GM06990 (cell line): ENCODE results near the gene HSPH1.

ENCODE experiments used
- DNase-seq: peaks from one replicate; pipeline ENCODE4 v3.0.0-alpha.2; 2011; ENCODE audit not compliant: insufficient read length; ENCODE audit errors: extremely low read depth
- H3K27me3 ChIP-seq: replicated peaks from 2 replicates; pipeline ENCODE4 v1.6.0; 2011; ENCODE audit warnings: low read length; ENCODE audit not compliant: control insufficient read depth, insufficient read depth
- H3K36me3 ChIP-seq: 2 replicates; pipeline ENCODE4 v1.5.1; 2011; ENCODE audit warnings: low read length; ENCODE audit not compliant: control insufficient read depth, insufficient read depth
- H3K4me3 ChIP-seq: replicated peaks from 2 replicates; pipeline ENCODE4 v1.5.1; 2011; ENCODE audit warnings: low read depth, mild to moderate bottlenecking, control low read depth, low read length
- TF ChIP-seq, protein P1 (sequence below): IDR thresholded peaks from 2 replicates; pipeline ENCODE4 v1.5.1; 2011; ENCODE audit warnings: low read length, control low read depth, mild to moderate bottlenecking, inconsistent platforms; ENCODE audit not compliant: insufficient read depth, poor library complexity, severe bottlenecking

HSPH1 gene

DNA sequence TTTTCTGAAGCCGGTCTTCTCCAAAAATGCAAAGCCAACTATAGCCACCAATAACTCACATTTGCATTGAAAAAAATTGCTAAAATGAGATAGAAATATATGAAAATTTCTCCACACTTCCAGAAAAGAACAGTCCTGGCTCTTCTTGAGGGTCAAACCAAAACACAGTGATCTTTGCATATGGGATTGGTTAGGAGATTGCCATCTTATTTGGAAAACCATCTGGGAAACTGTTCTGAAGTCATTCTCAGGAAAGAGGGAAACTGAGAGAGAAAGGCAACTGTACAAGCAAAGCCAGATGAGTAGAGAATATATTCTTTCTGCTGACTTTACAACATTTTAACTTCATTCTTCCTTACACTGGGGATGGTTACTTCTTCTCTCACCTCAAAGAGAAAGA is 54.6 kb downstream of the HSPH1 start:
- no peak for DNase-seq
- Histone ChIP-seq H3K4me3 (no peak overlapping the region), H3K27me3 (peaks cover 2% of the 10 kb centered on the region; the same call in 1 of the 2 replicates), H3K36me3 (no peaks in the 10 kb centered on the region)
- TF ChIP-seq, protein P1, sequence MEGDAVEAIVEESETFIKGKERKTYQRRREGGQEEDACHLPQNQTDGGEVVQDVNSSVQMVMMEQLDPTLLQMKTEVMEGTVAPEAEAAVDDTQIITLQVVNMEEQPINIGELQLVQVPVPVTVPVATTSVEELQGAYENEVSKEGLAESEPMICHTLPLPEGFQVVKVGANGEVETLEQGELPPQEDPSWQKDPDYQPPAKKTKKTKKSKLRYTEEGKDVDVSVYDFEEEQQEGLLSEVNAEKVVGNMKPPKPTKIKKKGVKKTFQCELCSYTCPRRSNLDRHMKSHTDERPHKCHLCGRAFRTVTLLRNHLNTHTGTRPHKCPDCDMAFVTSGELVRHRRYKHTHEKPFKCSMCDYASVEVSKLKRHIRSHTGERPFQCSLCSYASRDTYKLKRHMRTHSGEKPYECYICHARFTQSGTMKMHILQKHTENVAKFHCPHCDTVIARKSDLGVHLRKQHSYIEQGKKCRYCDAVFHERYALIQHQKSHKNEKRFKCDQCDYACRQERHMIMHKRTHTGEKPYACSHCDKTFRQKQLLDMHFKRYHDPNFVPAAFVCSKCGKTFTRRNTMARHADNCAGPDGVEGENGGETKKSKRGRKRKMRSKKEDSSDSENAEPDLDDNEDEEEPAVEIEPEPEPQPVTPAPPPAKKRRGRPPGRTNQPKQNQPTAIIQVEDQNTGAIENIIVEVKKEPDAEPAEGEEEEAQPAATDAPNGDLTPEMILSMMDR, result no peak

DNA sequence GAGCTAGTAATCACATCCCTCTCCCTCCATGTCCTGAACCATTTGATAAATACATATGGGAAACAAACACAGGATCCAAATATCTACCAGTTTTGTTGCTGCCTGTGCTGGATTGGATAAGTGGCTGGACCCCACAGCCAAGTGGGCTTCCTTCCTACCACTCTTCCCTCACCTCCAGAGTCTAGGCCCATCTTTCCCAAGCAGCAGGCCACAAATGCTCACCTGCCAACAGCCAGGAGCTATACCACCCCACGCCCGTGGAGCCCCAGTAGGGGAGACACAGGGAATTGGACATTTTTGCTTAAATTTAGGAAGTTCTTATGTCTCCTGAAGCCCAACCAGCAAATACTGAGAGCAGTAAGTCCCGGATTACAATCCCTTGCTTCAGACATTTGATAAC is 55.8 kb downstream of the HSPH1 start:
- Histone ChIP-seq H3K36me3 (no peaks in the 10 kb centered on the region), H3K4me3 (no peak overlapping the region), H3K27me3 (peaks cover 2% of the 10 kb centered on the region; the same call in 1 of the 2 replicates)
- TF ChIP-seq, protein P1, result no peak
- no peak for DNase-seq

DNA sequence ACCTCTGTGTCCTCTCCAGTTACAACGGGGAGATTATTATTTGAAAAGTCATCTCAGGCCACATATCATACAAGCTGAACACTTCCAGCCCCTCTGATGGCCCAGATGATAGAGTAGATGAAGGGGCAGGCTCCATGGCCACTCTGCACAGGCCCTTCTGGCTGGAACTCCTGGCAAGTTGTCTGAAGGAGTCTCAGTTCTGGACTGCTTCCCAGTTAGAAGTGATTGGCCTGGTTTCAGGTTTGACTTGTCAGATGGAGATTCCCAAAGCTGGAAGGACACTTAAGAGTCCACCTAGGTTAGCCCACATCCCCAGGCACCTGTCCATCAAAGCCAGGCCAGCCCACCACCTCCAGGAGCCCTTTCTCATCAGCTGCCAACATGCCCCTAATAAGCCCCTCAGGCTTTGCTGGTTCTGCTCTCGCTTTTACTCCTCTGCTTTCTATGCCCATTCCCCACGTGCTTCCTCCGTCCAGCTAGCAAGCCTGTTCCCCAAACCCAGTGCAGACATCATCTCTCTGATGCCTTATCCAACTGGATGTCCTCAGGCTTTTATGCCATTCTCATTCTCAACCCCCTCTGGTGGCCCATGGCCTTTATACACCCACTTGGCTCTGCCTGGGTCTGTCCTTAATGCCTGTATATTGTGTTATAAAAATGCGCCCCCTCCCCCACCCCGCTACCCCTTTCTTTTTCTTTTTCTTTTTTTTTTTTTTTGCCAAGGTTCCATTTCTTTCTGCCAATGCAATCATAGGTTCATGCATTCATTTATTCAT is 56.5 kb downstream of the HSPH1 start:
- TF ChIP-seq, protein P1, result no peak
- H3K27me3 ChIP-seq, result peaks cover 2% of the 10 kb centered on the region
- no peak overlapping the region for H3K4me3 ChIP-seq
- no peaks in the 10 kb centered on the region for H3K36me3 ChIP-seq
- DNase-seq, result no peak

DNA sequence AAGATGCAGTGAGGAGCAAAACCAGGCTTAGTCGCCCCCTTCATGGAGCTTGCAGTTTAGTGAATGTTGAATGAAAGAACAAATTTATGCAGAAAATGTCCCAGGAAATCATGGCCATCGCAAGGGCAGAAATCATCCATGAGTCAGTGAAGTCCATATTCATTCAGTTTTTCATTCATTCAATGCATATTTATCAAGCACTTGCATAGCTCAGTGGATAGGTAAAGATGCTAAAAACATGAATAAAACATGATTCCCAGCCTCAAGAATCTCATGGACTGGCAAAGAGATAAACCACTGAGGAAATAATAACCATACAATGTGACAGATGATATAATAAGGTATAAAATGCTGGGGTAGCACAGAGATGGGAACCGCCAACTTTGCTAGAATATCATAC is 58.8 kb downstream of the HSPH1 start:
- no peaks in the 10 kb centered on the region; the same call in 1 of the 2 replicates for H3K27me3 ChIP-seq
- no peak overlapping the region for H3K4me3 ChIP-seq
- no peaks in the 10 kb centered on the region for H3K36me3 ChIP-seq
- DNase-seq, result no peak
- TF ChIP-seq, protein P1, result no peak

DNA sequence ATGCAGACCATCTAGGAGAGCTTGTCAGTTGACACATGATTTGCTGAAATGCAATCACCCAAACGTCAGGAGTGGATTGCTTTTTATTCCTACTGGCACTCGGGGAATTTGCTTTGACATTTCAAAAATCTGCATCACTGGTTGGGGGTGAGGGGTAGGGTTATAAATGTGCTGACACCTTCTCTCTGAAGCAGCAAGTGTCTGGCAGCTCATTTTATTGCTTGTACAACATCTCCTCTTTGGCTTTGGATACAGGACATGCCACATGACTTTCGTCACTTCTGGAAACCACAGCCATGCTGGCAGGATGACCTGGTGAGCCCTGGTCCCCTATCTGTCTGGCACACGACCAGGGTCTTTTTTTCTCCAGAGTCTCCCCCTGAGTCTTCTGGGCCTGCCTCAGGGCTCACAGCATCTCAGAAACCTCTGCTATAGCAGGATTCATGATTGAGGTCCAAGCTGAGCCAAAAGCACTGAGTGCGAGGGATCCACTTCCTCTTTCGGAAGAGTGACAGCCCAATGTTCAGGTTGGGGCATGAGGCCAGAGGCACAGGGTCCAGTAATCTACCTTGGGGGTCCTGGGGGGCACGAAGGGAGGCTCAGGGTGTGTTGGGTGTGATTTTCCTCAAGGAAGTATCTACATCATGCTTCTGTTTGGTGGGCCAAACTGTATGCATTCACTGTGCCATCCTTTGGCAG is 60.1 kb downstream of the HSPH1 start:
- DNase-seq, result no peak
- H3K36me3 ChIP-seq, result no peaks in the 10 kb centered on the region
- TF ChIP-seq, protein P1, result no peak

More for the DNA sequence above, 60.1 kb downstream of the HSPH1 start:
- Histone ChIP-seq H3K27me3 (no peaks in the 10 kb centered on the region; the same call in 1 of the 2 replicates), H3K4me3 (no peak overlapping the region)
